Esophagus squamous epithelium (tissue), 4 donors: Measurements from ENCODE around the gene RBM4B.

ENCODE experiments used
- CTCF ChIP-seq, 6 experiments: fragments of 450-650 bp in 4 of 6; fragments of 200-600 bp in 2 of 6; sonication (generic) in 2 of 6; IDR thresholded peaks; one replicate each; pipeline ENCODE4 v1.5.1; 2016 to 2019; ENCODE audit warnings: antibody characterized with exemption in 6 of 6, mild to moderate bottlenecking in 4 of 6, moderate library complexity in 4 of 6
- POLR2A ChIP-seq, 4 donors: fragments of 450-650 bp; IDR thresholded peaks; one replicate each; pipeline ENCODE4 v1.6.1; 2017; ENCODE audit warnings: antibody characterized with exemption in 4 of 4, mild to moderate bottlenecking in 4 of 4, moderate library complexity in 3 of 4

GRCh38 chr11:66674964-66675602 is 2.6 kb downstream of the RBM4B start:
- TF ChIP-seq CTCF (IDR thresholded peaks at IDR 0.05) (no peak), POLR2A (IDR thresholded peaks at IDR 0.05) (no peak)
